Dedifferentiated amniotic fluid mesenchymal stem cell (primary cell): ENCODE data around the gene HSFX1.

Experiments used
- DNase-seq: peaks from one replicate; pipeline ENCODE4 v3.0.0-alpha.2; 2016; ENCODE audit errors: extremely low spot score

HSFX1 gene

DNA sequence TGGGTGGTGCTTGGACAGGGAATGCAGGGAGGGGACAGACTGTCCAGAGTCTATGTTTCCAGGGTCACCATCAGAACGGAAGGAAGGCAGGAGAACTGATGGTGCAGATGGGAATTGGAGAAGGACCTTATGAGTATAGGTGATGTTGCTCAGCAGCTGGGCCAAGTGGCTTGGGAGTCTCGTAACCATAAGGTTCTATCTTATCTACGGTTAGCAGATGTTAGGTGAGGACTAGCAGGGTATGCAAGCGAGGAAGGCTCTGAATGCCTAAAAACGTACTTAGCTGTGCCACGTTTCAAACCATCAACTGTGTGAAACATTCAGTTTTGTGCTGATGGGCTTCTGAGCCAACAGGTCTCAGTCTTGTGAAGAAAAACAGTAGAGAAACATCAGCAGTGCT, 30.2 kb downstream of the HSFX1 start:
- DNase-seq = no peak

- DNase-seq = no peak
Measured at GRCh38 chrX:149807747-149808458, 34.0 kb downstream of the HSFX1 start.

DNA sequence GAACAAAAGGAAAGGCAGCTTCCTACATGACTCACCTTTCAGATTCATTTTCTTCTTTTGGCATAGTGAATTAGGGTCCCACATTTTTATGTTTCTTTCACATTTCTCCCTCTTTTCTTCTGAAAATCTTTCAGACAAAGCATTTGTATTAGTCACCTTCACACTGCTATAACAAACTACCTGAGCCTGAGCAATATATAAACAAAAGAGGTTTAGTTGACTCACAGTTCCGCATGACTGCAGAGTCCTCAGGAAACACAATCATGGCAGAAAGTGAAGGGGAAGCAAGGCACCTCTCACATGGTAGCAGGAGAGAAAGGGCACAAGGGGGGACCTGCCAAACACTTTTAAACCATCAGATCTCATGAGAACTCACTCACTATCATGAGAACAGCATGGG, 44.8 kb downstream of the HSFX1 start:
- DNase-seq = no peak

DNA sequence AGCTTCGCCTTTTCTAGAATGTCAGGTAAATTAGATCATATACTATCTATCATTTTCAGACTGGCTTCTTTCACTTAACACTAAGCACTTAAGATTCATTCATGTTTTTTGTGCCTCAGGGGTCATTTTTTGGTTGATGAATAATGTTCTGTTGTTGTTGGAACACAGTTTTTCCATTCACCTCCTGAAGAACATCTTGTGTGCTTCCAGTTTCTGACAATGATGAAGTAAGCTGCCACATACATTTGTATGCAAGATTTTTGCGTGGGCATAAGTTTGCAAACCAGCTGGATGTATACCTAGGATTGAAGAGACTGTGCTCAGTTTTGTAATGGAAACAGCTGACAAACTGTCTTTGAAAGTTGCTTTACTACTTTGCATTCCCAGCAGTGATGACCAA, 45.5 kb downstream of the HSFX1 start:
- no peak for DNase-seq

DNA sequence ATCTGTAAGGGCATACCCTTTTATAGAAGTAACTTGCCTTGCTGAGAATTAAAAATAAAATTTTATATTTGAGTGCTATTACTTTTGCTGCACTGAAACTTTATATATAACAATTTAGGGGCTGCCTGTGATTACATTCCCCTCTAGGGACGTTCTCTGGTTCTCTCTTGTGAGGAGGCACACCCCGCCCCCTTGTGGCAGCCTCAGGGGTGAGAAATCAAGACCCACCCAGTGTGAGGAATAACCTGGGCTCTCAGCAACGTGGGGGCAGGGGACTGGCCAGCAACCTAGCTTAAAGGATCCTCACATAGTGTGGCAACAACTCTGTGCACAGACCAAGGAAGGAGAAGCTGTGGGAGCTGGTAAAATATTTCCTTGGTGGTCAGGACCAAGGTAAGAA, 51.6 kb downstream of the HSFX1 start:
- no peak for DNase-seq
